ENCODE data around the gene TPPP3.

The TPPP3 gene

DNA sequence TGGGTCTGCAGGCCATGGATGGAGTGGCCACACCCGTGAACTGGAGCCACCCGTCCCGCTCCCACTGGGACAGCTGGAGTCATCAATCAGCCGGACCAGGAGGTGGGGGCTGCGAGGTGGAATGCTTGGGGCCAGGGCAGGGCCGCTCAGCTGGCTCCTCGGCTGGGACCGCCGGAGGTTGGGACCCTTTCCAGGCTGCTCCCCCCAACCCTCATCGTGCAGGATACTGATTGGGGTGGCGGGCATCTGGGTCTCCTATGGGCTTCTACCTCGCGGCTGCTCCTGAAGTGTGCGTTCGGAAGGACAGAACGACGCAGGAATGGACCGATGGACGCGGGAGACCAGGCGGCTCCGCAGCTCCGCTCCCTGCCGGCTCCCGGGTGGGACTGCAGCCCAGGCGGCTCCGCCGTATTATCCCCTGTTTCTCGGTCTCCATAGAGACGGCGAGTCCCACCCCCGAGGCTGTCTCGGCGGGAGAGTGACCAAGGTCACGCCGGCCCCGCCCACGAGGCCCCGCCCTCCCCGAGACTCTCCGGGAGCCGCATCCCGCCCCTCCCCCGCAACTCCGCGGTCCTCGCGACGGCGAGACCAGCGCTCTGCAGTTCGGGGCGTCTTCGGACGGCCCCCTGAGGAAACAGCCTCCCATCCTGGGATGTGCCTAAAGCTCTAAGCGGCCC is at the start of gene TPPP3:
Gene TPPP3 (minus strand): TSS at position 388 of the 677 bp plus-strand sequence. CDS start 2,387 bp downstream, outside the sequence.
- DNase-seq (ENCODE audit: low spot score) (peak; percentile 26), FAIRE-seq (no peak)

DNA sequence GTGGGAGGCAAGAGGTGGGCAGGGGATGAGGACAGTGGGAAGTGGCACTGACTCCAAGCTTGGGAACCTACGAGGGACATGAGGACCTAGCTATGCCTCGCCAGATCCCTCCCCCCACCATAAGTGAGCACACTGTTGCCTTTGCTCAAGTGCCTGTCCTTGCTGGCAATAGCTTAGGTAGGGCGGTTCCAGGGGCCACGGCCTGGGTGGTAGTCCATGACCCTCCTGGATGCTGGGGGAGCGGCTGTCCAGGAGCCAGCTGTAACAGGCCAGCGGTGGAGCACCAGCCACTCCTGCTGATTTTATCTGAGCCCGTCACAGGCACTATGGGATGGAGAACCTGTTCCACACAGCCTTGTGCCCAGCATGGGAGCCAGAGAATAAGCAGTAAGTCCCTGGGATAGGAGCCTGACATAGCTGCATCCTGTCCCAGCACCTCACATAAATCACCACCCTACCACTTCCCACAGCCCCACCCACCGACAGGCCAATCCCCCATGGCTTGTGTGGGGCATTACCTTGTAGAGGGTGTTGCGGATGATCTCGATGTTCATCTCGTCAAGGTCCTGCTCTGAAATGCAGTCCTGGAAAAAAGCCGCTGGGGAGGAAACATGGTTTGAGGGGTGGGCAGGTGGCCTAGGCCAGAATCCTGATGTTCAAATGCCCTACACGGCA is 49.4 kb upstream of the TPPP3 start:
- no peak for FAIRE-seq
- DNase-seq (ENCODE audit: low spot score): no peak

DNA sequence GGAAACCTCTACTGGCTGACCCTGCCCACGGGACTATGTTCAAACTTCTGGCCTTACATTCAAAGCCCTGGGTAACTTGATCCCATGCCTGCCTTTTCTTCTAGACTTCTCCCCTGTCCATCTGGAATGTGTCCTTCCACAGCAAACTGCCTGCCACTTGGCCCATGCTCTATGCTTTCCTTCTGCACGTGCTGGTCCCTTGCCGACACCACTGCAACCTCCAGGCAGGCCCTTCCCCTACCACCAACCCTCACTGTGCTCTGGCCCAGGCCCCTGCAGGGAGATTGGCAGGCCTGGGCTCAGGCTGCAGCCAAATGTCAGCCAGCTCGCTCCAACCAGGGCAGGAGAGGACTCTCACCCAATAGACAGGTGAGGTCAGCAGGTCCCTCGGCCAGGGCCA is 48.6 kb upstream of the TPPP3 start:
- no peak for DNase-seq (ENCODE audit: low spot score)
- FAIRE-seq: no peak

DNA sequence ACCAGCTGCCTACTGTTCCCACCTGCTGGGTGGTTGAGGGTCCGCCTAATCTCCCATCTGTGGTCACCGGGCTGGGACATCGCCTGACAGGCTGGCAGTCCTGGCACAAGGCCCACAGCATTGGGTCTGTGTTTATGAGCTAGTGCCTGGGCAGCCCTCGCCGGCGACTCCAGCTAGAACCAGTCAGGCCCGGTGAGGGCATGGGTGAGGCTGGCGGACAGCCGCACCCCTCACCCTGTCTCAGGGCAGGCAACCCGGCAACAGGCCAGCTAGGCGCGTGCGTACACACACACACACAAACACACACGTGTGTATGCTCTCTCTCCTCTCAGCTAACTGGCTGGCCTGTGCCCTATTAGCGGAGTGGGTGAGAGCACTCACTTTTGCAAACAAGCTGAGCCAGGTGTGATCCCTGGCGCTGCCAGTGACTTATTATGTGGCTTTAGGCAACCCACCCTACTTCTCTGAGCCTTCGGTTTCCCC is 48.0 kb upstream of the TPPP3 start:
- FAIRE-seq (no peak), DNase-seq (ENCODE audit: low spot score) (no peak)

DNA sequence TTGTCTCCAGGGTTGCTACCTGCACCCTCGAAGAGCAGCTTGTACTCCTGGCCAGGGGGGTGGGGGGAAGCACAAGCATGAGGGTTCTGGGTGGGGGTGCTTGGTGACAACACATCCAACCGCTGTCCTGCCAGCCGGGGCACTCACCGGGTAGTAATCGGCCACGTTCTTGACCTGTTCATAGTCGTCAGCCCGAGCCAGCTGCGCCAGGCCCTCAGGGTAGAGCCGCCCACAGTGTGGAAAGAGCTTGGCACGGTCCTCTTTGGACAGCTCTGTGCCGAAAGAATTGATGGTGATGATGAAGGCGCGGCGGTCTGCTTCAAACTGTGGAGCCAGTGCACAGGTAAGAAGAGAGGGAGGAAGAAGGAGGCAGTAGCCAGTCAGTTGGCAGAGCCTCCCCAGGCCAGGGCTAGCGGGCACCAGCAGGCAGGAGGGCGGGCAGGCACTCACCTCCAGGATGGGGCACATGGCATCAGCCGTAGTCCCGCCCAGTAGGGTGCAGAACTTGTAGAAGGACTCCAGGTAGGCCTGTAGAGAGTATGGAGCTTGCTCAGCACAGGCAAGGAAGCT is 45.6 kb upstream of the TPPP3 start:
- DNase-seq (ENCODE audit: low spot score) (no peak), FAIRE-seq (no peak)

DNA sequence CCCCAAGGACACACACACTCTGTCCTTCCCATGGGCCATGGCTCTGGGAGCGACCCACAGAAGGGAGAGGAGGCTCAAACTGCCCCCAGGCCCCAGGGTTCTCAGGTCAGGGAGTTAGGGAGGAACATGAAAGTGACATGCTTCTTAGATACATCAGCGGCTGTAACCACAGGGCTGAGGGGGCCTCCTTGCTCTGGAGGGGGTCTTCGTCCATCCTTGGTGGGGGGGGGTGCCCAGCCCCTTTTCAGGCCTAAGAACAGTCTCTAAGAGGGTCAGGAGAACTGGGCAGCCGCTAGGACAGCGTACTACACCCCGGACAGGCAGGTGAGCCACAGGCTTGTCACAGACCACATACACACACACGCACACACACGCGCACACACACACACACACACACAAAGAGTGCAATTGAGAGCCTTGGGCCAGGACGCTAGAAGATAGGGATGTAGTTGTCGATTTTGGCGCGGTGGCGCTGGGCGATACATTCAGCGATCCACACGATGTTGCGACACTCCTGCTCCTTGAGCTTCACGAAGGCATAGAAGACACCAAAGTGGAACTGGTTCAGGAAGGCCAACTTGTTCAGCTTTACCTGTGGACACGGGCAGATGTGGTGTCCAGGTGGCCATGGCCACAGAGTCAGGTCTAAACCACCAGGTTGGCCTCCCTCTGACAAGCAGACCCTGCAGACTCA is 44.9 kb upstream of the TPPP3 start:
- DNase-seq (ENCODE audit: low spot score) (no peak), FAIRE-seq (no peak)

DNA sequence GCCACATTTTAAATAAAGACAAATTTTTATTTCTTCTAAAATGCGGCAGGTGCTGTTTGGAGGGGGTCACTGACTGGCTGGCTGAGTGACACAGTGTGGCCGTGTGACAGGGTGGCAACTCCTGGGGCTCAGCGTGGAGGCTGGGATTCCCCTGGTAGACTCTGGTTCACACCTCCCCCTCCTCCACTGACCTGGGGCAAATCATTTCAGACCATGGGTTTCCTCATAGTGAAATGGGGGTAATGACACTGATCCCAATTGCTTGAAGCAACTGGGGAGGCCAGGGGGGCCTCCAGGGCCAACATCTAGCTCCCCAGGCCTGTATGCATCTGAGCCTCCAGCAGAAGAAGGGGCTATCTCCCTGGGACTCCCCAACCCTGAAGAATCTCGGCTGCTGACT is 44.2 kb upstream of the TPPP3 start:
- FAIRE-seq: no peak
- DNase-seq (ENCODE audit: low spot score): no peak

DNA sequence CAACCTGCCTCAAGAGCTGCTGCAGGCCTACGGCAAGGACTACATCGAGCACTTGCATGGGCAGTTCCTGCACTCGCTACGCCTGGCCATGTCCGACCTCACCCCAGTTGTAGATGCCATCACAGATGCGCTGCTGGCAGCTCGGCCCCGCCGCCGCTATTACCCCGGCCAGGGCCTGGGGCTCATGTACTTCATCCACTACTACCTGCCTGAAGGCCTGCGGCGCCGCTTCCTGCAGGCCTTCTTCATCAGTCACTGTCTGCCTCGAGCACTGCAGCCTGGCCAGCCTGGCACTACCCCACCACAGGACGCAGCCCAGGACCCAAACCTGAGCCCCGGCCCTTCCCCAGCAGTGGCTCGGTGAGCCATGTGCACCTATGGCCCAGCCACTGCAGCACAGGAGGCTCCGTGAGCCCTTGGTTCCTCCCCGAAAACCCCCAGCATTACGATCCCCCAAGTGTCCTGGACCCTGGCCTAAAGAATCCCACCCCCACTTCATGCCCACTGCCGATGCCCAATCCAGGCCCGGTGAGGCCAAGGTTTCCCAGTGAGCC is 43.4 kb upstream of the TPPP3 start:
- FAIRE-seq: no peak
- DNase-seq (ENCODE audit: low spot score): no peak

DNA sequence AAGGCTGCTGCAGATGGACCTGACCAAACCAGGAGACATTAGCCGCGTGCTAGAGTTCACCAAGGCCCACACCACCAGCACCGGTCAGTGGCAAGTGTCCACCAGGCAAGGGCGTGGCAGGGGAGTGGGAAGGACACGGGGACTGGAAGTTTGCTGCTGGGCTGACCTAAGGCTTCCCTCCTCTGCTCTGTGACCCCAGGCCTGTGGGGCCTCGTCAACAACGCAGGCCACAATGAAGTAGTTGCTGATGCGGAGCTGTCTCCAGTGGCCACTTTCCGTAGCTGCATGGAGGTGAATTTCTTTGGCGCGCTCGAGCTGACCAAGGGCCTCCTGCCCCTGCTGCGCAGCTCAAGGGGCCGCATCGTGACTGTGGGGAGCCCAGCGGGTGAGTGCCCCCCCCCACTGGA is 42.5 kb upstream of the TPPP3 start:
- no peak for DNase-seq (ENCODE audit: low spot score)
- FAIRE-seq: no peak

DNA sequence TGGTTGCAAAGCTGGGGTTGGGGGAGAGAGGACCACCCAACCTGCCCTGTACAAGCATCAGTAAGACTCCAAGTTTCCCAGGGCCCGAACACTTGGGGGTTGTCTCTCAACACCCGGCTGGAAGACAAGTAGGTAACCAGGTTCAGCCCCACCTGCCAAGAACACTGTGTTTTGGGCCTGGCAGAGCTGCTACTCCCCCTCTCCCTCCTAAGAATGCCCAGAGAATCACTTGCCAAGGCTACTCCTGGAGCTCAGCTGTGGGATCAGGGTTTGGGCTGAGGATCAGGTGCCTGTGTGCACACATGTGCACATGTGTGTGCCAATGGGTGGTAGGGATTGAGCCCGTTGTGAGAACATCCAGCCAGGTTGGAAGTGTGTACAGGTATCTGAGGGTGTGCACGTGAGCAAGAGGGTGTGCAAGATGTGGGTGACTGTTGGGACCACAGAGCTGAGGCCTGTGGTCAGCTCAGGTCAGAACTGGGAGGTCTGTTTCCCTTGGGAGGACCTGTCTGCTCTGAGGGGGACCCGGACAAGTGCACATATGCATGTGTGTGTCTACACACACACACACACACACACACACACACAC is 39.9 kb upstream of the TPPP3 start:
- DNase-seq (ENCODE audit: low spot score) (no peak), FAIRE-seq (no peak)

DNA sequence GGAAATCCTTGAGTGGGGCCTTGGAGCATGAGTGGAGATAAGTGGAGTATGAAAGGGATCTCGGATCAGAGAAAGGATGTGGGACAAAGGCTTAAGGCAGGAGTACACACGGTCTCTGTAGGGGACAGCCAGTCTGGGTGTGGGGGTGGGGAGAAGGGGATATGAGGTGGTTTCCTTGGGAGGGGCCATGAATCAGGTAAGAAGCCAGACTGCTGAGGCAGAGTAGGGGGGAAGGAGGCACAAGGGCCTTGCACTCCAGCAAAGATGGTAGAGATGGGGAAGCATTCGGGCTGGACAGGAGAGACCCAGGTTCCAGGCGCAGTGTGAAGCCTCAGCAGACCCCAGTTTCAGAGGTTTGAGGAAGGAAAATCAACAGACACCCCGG is 39.2 kb upstream of the TPPP3 start:
- FAIRE-seq: no peak
- DNase-seq (ENCODE audit: low spot score): no peak

DNA sequence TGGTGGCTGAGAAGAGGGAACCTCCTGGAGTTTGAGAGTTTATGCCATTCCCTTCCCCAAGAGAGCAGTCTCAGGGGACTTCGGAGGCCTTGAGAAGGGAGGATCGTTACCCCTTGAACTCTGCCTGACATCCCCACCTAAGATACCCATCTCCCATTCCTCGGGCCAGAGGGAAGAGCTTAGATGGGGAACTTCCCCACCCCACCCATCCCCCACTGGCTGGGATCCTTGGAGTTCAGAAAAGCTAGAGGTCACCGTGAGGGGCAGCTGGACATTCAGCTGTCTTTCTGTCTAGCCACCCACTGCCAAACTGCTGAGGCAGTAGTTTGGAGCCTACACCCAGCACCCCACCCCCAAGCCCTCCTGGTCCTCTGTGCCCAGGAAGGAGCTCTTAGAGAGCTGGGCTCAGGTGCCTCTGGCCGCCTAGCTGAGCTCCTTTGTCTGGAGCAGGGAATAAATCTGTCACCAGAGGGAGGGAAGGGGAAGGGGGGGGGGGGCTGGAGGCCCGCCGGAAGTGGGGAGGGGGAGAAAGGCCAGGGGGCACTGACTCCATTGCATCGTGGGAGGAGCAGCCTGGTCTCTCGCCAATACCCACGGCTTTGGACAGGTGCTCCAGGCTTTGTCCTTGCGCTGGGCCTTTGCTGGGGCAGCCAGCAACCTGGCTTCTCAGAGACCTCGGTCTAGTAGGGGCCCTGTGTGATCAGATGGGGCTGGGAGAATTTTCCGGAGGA is 38.6 kb upstream of the TPPP3 start:
- DNase-seq (ENCODE audit: low spot score) (no peak), FAIRE-seq (no peak)

DNA sequence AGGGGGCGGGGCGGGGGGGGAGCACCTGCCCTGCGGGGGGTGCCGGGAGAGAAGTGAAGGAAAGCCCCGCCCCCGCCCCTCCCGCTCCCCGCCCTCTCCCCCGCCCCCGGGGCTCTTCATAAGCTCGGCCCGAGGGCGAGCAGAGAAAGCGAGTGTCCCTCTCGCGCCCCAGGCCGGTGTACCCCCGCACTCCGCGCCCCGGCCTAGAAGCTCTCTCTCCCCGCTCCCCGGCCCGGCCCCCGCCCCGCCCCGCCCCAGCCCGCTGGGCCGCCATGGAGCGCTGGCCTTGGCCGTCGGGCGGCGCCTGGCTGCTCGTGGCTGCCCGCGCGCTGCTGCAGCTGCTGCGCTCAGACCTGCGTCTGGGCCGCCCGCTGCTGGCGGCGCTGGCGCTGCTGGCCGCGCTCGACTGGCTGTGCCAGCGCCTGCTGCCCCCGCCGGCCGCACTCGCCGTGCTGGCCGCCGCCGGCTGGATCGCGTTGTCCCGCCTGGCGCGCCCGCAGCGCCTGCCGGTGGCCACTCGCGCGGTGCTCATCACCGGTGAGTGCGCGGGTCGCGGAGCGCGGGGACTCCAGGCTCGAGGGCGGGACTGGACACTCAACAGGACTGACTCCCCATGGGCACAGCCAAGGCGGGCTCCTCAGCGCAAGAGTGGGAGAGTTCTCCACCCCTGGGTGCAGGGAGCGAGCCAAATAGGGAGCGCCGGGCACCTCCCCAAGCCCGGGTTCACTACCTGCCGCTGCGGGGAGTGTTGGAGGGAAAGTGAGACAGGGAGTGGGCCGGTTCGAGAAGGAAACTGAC is 37.9 kb upstream of the TPPP3 start, which contains the start of gene HSD11B2:
Gene HSD11B2 (plus strand): TSS at position 145 of the 798 bp plus-strand sequence. CDS start 128 bp downstream, at position 273.
- DNase-seq (ENCODE audit: low spot score) (peak; percentile 22), FAIRE-seq (no peak)

DNA sequence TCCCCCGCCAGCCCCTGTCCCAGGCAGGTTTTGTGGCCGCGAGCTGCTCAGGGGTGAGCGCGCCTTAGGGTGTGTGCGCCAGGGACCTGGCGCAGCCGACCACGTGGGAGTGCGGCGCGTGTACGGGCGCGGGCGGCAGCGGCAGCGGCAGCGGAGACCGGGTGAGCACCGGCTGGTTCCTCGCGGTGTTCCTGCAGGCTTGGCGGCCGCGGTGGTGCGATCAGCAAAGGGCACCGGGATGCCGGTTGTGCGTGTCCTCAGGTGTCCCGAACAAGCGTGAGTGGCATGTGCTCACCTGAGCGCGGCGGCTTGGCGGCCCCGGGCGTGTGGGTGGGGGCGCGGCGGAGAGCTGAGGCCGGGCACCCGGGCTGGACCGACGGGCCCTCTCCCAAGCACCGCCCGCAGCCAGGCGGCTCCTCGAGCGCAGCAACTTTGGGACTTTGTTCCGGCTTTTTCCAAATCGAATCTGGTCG is 37.2 kb upstream of the TPPP3 start:
- DNase-seq (ENCODE audit: low spot score): no peak
- FAIRE-seq: no peak

DNA sequence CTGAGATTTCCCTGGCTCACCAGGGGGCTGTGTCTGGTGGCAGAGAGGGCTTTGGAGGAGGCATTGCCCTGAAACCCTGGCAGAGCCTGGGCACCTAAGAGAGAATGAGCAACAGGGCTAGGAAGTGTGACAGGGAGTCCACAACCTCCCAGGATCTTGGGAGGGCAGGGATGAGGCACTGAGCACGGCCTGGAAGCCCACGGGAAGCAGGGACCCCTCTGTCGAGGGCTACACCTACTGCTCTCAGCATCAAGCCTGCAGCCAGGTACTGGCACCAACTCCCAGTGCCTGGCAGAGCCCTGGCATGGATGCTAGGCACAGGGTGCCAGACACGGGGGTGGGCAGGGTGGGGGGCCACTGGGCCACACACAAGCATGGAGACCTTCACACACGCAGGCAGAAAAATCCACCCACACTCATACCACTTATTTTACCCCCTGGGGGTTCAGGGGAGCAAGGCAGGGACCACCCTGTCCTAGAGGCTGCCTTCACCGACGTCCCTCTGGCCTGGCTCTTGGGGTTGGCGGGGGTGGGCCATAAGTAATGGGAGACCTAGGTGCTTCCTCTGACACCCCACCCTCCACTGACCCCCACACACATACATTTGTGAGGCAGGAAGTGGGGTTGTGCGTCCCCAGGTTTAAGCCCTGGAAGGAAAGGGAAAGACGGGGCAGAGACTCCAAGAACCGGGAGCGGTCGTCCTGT is 36.7 kb upstream of the TPPP3 start:
- no peak for FAIRE-seq
- no peak for DNase-seq (ENCODE audit: low spot score)

DNA sequence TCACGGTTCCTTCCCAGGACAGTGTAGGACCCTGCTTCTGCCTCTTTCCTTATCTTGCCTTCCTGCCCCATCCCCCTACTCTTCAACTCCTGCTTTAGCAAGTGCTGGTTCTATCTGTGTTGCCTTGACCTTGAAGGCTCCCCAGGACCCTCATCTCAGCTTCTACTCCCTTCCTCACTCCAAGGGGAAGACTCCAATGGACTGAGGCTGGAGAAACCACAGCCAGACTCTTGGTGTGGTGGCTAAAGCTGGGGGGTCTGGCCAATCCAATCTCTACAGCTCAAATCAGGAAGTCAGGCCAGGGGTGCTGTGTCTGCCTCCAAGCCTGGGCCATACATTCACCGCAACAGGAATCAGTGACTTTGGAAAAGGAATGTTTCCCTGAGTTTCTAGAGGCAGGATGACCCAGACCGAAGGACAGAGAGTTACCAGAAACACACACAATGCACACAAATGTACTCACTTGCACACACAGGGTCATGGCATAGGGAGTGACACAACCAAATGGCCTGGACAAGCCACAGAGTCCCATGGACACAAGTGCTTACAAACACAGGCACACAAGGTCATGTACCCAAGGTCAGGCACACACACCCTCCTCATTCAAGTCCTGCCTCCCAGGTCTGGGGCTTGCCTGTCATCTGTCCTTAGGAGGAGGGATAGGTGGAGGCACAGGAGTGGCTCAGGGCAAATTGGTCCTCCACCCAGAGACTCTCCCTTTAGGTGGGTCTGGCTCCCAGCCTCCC is 35.9 kb upstream of the TPPP3 start:
- DNase-seq (ENCODE audit: low spot score): no peak

DNA sequence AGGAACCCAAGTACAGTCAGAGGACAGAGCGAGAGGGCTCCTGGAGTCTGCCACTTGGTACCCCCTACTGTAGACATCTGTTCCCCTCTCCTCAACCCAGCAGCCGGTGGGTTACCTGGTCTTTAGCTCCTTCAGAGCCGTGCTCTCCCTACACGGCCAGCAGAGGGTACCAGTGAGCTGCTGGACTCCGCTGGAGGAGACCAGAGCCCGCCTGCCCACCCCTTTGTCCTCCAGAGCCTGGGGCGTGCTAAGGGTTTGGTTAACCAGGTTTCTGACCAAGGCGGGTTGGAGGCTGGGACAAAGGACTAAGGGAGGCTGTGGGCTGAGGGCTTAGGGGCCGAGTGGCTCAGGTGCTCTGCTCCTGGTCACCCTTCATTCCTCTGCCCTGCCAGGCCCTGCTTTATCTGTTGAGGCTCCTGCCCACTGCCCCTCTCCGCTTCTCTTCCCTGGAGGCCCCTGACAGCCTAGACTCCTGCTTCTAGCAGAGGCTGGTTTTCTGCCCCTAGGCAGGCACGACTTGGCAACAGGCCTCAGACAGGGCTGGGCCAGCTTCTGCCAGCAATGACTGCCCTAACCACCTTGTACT is 34.9 kb upstream of the TPPP3 start:
- FAIRE-seq: no peak

More for the DNA sequence above, 35.9 kb upstream of the TPPP3 start:
- no peak for FAIRE-seq

DNA sequence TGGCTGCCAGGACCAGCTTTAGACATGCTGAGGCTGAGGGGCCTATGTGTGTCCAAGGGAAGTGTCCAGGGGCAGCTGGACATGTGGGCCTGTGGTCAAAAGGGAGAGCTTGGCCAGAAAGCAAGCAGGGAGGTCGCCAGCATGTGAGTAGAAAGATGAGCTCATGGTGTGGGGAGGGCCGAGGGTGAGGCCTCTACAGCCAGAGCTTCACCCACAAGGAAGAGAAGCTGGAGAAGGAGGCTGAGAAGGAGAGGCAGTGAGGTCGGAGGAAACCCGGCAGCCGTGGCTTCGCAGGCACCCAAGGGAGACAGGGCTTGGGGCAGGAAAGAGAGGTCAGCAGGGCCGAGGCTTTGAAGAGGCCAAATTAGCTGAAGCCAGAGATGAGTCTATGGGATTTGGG is 33.7 kb upstream of the TPPP3 start:
- FAIRE-seq (no peak), DNase-seq (ENCODE audit: low spot score) (no peak)

More for the DNA sequence above, 34.9 kb upstream of the TPPP3 start:
- DNase-seq (ENCODE audit: low spot score): peak; percentile 16

Measured in RCC 7860 (cell line).